Measurements from ENCODE around the gene SPATA33. TPM values are rescaled to one million over a fixed set of nuclear protein-coding genes. Genes with fewer than 3 reads are reported as not detected.
A peak's percentile ranks its signal among the peaks of the same experiment; 100 is the strongest.
"Not testable (repeated sequence)": the region's sequence is repeated elsewhere in the genome, so short reads cannot be mapped to it uniquely, and the experiment has no call there.

Gene SPATA33
- polyA plus RNA-seq, 2 of the 4 experiments (the other 2 are of a cell fraction), result 6.1 to 12.1 TPM

DNA sequence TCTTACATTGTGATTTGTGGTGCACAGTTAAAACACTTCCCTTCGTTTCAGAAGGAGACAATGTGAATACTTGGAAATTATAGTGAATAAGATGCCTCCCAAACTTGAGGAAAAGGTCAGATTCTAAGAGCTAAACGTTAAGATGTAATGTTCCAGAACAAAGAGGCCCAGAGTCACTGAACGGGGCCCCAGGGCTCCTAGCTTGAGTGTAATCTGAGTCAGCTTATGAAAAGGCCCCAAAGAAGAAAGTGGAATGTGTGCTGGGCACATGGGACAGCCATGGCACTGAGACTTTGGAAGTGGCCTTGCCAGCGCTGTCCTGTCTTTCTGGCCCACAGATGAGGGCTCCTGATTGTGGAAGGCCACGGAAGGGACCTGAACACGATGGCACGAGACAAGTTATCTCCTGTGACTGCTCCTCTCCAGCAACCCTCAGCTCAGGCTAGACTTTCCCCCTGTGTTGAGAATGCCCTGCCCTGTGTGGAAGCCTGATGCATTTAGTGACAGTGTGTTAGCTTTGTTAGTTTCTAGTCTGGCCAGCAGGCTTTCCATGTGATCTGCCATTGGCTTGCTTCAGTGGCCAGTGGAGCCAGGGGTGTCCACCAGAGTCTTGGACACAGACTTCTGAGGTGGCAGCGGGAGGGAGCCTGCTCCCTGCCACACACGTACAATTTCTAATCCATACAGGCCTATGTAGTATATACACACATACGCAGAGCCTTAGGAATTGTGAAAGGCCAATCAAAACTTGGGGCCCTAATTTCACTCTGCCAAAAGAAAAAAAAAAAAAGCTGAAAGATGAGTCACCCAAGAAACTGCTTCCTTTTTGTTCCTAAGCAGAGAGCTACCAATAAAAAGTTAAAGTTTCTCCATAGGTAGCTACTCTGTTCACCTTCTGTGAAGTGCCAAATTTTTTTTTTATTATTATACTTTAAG lies 13.1 kb downstream of the SPATA33 start:
- CTCF ChIA-PET, result interaction anchor here (0.6 to 2.3 kb wide), 9 partner anchors 29 to 889 kb away, joined by 3 to 7 read pairs (median 4); no protein-coding TSS in a partner anchor
- Histone ChIP-seq H3K4me3 (no peak overlapping the region), H3K9me3 (0 out of 3 replicates have a peak, but pooled peaks cover 5% of the 10 kb centered on the region), H3K4me2 (no peak overlapping the region), H3K27ac (no peak overlapping the region), H3K4me1 (no peaks in the 10 kb centered on the region)
- TF ChIP-seq TP53 (CRISPR knock-in tag; IDR thresholded peaks at IDR 0.05), result no peak
- no peak for TF ChIP-seq FOSL2 (IDR thresholded peaks at IDR 0.05)
- peak; percentile 38 for TF ChIP-seq FOSL2 (CRISPR knock-in tag; IDR thresholded peaks at IDR 0.05)
- POLR2A ChIA-PET, result interaction anchor here (1.7 kb wide), 1 partner anchor 16 kb away, joined by 10 read pairs; the partner anchor contains the start of gene CDK10
- FAIRE-seq (no peak), DNase-seq (ENCODE audit: low read depth in 1 of 2, low spot score in 1 of 2) (no peak), ATAC-seq (peak; percentile 38 to 49; a peak in 4 of 6 replicates)
- 87% methylated on average over 10 of the region's 10 CpGs for WGBS (ENCODE audit: missing lambda C conversion rate)

DNA sequence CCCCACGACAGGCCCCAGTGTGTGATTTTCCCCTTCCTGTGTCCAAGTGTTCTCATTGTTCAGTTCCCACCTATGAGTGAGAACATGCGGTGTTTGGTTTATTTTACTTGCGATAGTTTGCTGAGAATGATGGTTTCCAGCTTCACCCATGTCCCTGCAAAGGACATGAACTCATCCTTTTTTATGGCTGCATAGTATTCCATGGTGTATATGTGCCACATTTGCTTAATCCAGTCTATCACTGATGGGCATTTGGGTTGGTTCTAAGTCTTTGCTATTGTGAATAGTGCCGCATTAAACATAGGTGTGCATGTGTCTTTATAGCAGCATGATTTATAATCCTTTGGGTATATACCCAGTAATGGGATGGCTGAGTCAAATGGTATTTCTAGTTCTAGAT lies 13.9 kb downstream of the SPATA33 start:
- POLR2A ChIA-PET, result interaction anchor here (1.7 kb wide), 1 partner anchor 15 kb away, joined by 10 read pairs; the partner anchor contains the start of gene CDK10
- not testable (repeated sequence) for FAIRE-seq

DNA sequence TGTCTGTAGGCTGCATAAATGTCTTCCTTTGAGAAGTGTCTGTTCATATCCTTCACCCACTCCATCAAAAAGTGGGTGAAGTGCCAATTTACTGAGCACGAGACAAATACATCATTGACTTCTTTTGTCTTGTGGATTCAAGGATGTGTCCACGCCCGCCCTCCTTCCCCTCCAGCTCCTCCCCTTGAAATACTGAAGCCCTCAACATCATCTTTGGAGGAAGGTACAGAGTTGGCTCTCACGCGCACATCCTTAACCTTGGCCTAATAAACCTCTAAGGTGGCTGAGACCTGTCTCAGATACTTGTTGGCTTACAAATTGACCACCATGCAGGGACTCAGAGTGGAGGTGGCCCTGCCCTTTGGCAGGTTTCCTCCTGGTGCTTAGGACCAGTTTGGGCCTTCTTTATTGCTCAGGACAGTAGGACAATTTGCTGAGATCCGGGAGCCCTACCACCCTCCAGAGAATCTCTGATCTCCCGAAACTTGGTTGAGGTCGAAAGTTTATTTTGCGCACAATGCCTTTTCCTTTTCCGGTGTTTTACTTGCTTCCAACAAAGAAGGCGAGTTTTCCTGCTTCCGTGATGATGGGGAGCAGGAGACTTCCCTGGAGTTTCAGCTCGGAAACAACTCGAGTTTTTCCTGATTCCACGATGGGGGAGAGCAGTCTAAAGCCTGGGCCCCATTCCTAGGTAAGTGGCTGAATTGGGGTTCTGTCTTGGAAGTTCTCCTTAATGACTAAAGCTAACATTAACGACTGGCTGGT lies 14.7 kb downstream of the SPATA33 start:
- Histone ChIP-seq H3K9me3 (no peaks in the 10 kb centered on the region), H3K4me1 (no peaks in the 10 kb centered on the region), H3K27ac (no peak overlapping the region), H3K4me3 (no peak overlapping the region), H3K4me2 (no peak overlapping the region)
- no peak for DNase-seq (ENCODE audit: low read depth in 1 of 2, low spot score in 1 of 2)
- ChIA-PET POLR2A (no interaction called here), CTCF (interaction anchor here (0.9 to 2.3 kb wide), 4 partner anchors 13 to 56 kb away, joined by 3 to 7 read pairs (median 4); no protein-coding TSS in a partner anchor)
- 87% methylated on average over 16 of the region's 16 CpGs for WGBS (ENCODE audit: missing lambda C conversion rate)
- no peak for FAIRE-seq
- ATAC-seq, result no peak
- TF ChIP-seq, protein P1, sequence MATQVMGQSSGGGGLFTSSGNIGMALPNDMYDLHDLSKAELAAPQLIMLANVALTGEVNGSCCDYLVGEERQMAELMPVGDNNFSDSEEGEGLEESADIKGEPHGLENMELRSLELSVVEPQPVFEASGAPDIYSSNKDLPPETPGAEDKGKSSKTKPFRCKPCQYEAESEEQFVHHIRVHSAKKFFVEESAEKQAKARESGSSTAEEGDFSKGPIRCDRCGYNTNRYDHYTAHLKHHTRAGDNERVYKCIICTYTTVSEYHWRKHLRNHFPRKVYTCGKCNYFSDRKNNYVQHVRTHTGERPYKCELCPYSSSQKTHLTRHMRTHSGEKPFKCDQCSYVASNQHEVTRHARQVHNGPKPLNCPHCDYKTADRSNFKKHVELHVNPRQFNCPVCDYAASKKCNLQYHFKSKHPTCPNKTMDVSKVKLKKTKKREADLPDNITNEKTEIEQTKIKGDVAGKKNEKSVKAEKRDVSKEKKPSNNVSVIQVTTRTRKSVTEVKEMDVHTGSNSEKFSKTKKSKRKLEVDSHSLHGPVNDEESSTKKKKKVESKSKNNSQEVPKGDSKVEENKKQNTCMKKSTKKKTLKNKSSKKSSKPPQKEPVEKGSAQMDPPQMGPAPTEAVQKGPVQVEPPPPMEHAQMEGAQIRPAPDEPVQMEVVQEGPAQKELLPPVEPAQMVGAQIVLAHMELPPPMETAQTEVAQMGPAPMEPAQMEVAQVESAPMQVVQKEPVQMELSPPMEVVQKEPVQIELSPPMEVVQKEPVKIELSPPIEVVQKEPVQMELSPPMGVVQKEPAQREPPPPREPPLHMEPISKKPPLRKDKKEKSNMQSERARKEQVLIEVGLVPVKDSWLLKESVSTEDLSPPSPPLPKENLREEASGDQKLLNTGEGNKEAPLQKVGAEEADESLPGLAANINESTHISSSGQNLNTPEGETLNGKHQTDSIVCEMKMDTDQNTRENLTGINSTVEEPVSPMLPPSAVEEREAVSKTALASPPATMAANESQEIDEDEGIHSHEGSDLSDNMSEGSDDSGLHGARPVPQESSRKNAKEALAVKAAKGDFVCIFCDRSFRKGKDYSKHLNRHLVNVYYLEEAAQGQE (IDR thresholded peaks at IDR 0.05), result no peak

More for the DNA sequence above, 13.9 kb downstream of the SPATA33 start:
- not testable (repeated sequence) for ATAC-seq; H3K4me2 ChIP-seq; H3K27ac ChIP-seq; H3K9me3 ChIP-seq; H3K4me1 ChIP-seq; DNase-seq (ENCODE audit: low read depth in 1 of 2, low spot score in 1 of 2); H3K4me3 ChIP-seq
- CTCF ChIA-PET, result interaction anchor here (0.6 to 2.3 kb wide), 8 partner anchors 12 to 890 kb away, joined by 3 to 7 read pairs (median 3); no protein-coding TSS in a partner anchor
- 77% methylated on average over 4 of the region's 4 CpGs for WGBS (ENCODE audit: missing lambda C conversion rate)

DNA sequence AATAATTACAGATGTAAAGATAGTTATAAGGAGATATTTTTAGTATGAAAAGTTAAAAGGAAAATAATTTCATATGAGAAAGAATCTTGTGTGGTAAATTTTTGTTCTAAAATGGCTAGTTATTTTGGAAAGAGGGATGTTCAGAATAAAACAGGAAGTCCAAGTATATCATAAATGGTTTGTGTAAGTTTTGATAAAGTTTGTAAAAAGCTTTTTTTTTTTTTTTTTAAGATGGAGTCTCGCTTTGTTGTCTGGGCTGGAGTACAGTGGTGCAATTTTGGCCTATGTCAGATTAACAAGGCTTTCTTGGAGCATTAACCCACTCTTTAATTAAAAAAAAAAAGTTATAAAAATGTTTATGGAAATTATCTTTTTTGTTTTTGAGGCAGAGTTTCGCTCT lies 20.6 kb downstream of the SPATA33 start:
- WGBS (ENCODE audit: missing lambda C conversion rate), result 75% methylated on average over 2 of the region's 2 CpGs
- Histone ChIP-seq H3K4me1 (no peaks in the 10 kb centered on the region), H3K27ac (no peak overlapping the region), H3K9me3 (peaks cover 24% of the 10 kb centered on the region), H3K4me2 (no peak overlapping the region), H3K4me3 (no peak overlapping the region)
- ChIA-PET CTCF (interaction anchor here (1.3 kb wide), 1 partner anchor 11 kb away, joined by 3 read pairs; no protein-coding TSS in a partner anchor), POLR2A (no interaction called here)
- DNase-seq (ENCODE audit: low read depth in 1 of 2, low spot score in 1 of 2) (no peak), FAIRE-seq (no peak), ATAC-seq (no peak)
- TF ChIP-seq MAFK (IDR thresholded peaks at IDR 0.05; ENCODE audit: partially characterized antibody), result no peak
- TF ChIP-seq ZFP36 (IDR thresholded peaks at IDR 0.05; ENCODE audit: borderline replicate concordance, partially characterized antibody), result peak; percentile 90

DNA sequence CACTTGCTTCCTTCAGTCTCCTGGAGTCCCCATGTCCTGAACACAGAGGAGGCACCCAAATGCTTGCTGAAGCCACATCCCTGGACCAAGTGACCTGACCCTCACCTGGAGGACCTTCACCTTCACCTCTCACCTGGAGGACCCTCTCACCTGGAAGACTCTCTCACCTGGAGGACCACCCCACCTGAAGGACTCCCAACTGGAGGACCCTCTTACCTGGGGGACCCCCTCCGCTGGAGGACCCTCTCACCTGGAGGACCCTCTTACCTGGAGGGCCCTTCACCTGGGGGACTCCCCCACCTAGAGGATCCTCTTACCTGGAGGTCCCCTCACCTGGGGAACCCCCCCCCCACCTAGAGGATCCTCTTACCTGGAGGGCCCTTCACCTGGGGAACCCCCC lies 28.3 kb downstream of the SPATA33 start:
- CTCF ChIA-PET, result interaction anchor here (1.2 to 2.3 kb wide), 4 partner anchors 14 to 71 kb away, joined by 3 to 12 read pairs (median 6); no protein-coding TSS in a partner anchor
- H3K27ac ChIP-seq, result peak overlapping the region in 1 of 2 experiments; percentile 96; a peak in 2 of 6 replicates
- POLR2A ChIA-PET, result interaction anchor here (0.6 to 1.5 kb wide), 13 partner anchors 11 to 236 kb away, joined by 3 to 26 read pairs (median 5); partner anchors contain the start of genes CHMP1A, SPATA2L and SPATA33
- 75% methylated on average over 1 of the region's 1 CpG for WGBS (ENCODE audit: missing lambda C conversion rate)
- H3K9me3 ChIP-seq, result peaks cover 9% of the 10 kb centered on the region
- ATAC-seq (no peak), DNase-seq (ENCODE audit: low read depth in 1 of 2, low spot score in 1 of 2) (no peak), FAIRE-seq (no peak)
- H3K4me1 ChIP-seq, result peaks cover 11% of the 10 kb centered on the region
- H3K4me3 ChIP-seq, result peak overlapping the region; percentile 70; the same call in 2 of the 3 replicates
- peak overlapping the region; percentile 91 for H3K4me2 ChIP-seq
- TF ChIP-seq FOSB (CRISPR knock-in tag; IDR thresholded peaks at IDR 0.05), result no peak
- TF ChIP-seq RFX5 (IDR thresholded peaks at IDR 0.05), result no peak
- TF ChIP-seq, protein P2, sequence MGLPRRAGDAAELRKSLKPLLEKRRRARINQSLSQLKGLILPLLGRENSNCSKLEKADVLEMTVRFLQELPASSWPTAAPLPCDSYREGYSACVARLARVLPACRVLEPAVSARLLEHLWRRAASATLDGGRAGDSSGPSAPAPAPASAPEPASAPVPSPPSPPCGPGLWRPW (IDR thresholded peaks at IDR 0.05), result no peak
- no peak for TF ChIP-seq KDM5A (IDR thresholded peaks at IDR 0.05)
- no peak for TF ChIP-seq FOSL2 (IDR thresholded peaks at IDR 0.05)
- no peak for TF ChIP-seq FOSL2 (CRISPR knock-in tag; IDR thresholded peaks at IDR 0.05)
- no peak for TF ChIP-seq EP300 (IDR thresholded peaks at IDR 0.05)
- TF ChIP-seq NPAS2 (CRISPR knock-in tag; IDR thresholded peaks at IDR 0.05; ENCODE audit: borderline replicate concordance), result no peak
- no peak for TF ChIP-seq SREBF2 (IDR thresholded peaks at IDR 0.05)
- TF ChIP-seq, protein P3, sequence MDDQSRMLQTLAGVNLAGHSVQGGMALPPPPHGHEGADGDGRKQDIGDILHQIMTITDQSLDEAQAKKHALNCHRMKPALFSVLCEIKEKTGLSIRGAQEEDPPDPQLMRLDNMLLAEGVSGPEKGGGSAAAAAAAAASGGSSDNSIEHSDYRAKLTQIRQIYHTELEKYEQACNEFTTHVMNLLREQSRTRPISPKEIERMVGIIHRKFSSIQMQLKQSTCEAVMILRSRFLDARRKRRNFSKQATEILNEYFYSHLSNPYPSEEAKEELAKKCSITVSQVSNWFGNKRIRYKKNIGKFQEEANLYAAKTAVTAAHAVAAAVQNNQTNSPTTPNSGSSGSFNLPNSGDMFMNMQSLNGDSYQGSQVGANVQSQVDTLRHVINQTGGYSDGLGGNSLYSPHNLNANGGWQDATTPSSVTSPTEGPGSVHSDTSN (IDR thresholded peaks at IDR 0.05), result no peak
- no peak for TF ChIP-seq JUNB (IDR thresholded peaks at IDR 0.05)

All from A549 (cell line).